Kidney (tissue), 14 donors: ENCODE data around the gene EML5. TPM values are rescaled to one million over a fixed set of nuclear protein-coding genes. Genes with fewer than 3 reads are reported as not detected.
A peak's percentile ranks its signal among the peaks of the same experiment; 100 is the strongest.

ENCODE experiments used
- DNase-seq, 5 donors: peaks; one replicate each; pipeline ENCODE4 v3.0.0-alpha.2; 2013 to 2020
- FAIRE-seq: peaks from 2 replicates; lab custom pipeline; 2012; peaks lifted over from hg19 to GRCh38; lab: Jason Lieb, UNC
- H3K27ac ChIP-seq, 2 donors: one replicate each; pipeline ENCODE4 v1.7.0; 2013; ENCODE audit warnings: low read depth in 2 of 2, low read length in 2 of 2, inconsistent platforms in 1 of 2
- H3K27me3 ChIP-seq: one replicate; pipeline ENCODE4 v1.7.1; 2013; ENCODE audit warnings: low read length, inconsistent platforms; ENCODE audit not compliant: control insufficient read depth, insufficient read depth
- H3K36me3 ChIP-seq, 3 donors: one replicate each; pipeline versions ENCODE4 v1.7.0 to v1.7.1; 2013; ENCODE audit warnings: low read length in 3 of 3, control low read depth in 1 of 3, inconsistent platforms in 1 of 3; ENCODE audit not compliant: insufficient read depth in 3 of 3, control insufficient read depth in 2 of 3
- H3K4me1 ChIP-seq, 3 donors: one replicate each; pipeline versions ENCODE4 v1.7.0 to v1.7.1; 2013; ENCODE audit warnings: low read length in 3 of 3, inconsistent platforms in 1 of 3, low read depth in 1 of 3; ENCODE audit not compliant: control insufficient read depth in 2 of 3, insufficient read depth in 2 of 3
- H3K4me3 ChIP-seq, 3 donors: one replicate each; pipeline versions ENCODE4 v1.7.0 to v1.8.1; 2013; ENCODE audit warnings: low read length in 3 of 3, control low read depth in 1 of 3, inconsistent platforms in 1 of 3
- H3K9ac ChIP-seq, 3 donors: one replicate each; pipeline versions ENCODE4 v1.7.0 to v1.7.1; 2013; ENCODE audit warnings: low read length in 3 of 3, control low read depth in 1 of 3, inconsistent platforms in 1 of 3
- H3K9me3 ChIP-seq, 3 donors: one replicate each; pipeline versions ENCODE4 v1.7.0 to v1.7.1; 2013; ENCODE audit warnings: low read length in 3 of 3, control low read depth in 1 of 3, inconsistent platforms in 1 of 3; ENCODE audit not compliant: control insufficient read depth in 2 of 3, insufficient read depth in 1 of 3
- intact Hi-C: fragments of 100-400 bp; cut with DNase I; formaldehyde crosslinking; loops from one replicate; pipeline ENCODE4 v1.11.1; 2022
- polyA plus RNA-seq: library from polyadenylated mRNA; stranded (reverse); fragments of 350-450 nt; fragmentation: Illumina TruSeq; extraction: RNeasy Lipid Tissue Mini Kit (QIAGEN cat#74804); gene quantifications from one replicate; pipeline ENCODE4 v1.2.3, GENCODE V29; 2014; ENCODE audit warnings: low read depth, low replicate concordance; ENCODE audit not compliant: insufficient read depth
- total RNA-seq: library from RNA; stranded (reverse); fragmentation: NEBNext Ultra II Directional; extraction: Animal tissue kit (Norgen Biotek cat#: 25700); gene quantifications from one replicate; pipeline ENCODE4 v1.2.1, GENCODE V29; 2021
- TF ChIP-seq, protein P1 (sequence below): IDR thresholded peaks from 3 replicates; pipeline ENCODE4 v1.5.1; 2012; ENCODE audit warnings: mild to moderate bottlenecking, moderate library complexity, borderline replicate concordance; ENCODE audit not compliant: insufficient read depth; ENCODE audit errors: extremely low read depth
- donor health status: control.
- donor health status: control.
- donor health status: control.
- donor health status: control.
- donor health status: control.
- donor health status: DM: yes; HTN: yes; CAD: no.
- donor health status: Normal renal cell carcinoma (clear cell type).

EML5 gene
- total and polyA plus RNA-seq, 2 donors from 2014 or later = 0.26 to 2.8 TPM

DNA sequence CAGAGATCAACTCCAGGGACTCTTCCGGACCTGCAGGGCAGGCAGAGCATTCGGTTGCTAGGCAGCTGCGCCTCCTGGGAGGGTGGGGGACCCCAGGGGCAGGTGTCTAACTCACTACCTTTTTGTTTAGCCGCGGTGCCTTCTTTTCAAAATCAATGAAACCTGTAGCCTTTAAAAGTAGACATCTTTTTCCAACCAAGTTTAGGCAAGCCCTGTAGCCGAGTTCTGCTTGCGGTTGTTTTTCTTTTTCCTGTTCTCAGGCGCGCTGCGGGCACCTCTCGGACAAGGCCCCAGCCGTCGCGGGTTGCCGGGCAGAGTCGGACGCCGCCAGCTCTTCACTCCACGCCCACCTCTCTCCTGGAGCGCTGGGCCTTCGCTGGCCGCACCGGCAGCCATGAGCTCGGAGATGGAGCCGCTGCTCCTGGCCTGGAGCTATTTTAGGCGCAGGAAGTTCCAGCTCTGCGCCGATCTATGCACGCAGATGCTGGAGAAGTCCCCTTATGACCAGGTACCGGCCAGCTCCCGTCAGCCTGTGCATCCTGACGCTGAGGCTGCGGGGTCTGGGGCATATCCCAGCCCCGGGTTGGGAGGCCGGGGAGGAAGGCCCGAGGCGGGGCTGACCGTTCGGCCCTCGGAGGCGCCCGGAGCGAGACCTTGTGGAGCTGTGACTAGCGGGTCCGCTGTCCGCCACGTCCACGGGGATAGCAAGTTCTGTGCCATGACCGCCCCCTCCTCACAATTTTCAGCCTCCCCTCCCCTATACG is 31.7 kb upstream of the EML5 start, which contains the start of gene TTC8:
TTC8 (plus strand) TSS at position 338 of the 764 bp plus-strand sequence; CDS start at position 395, 57 bp downstream.
- Histone ChIP-seq H3K9ac (peak within 1 kb of the TSS; percentile 53 to 98 (median 71)), H3K27ac (peak within 1 kb of the TSS; percentile 85 to 91), H3K4me3 (peak within 1 kb of the TSS; percentile 86 to 99 (median 91)), H3K4me1 (peaks cover 0 to 4% (median 3%) of the 10 kb centered on the region in 3 donors), H3K9me3 (no peaks in the 10 kb centered on the region), H3K27me3 (no peaks in the 10 kb centered on the region), H3K36me3 (no peaks in the 10 kb centered on the region)
- no peak for FAIRE-seq
- TF ChIP-seq, protein P1, sequence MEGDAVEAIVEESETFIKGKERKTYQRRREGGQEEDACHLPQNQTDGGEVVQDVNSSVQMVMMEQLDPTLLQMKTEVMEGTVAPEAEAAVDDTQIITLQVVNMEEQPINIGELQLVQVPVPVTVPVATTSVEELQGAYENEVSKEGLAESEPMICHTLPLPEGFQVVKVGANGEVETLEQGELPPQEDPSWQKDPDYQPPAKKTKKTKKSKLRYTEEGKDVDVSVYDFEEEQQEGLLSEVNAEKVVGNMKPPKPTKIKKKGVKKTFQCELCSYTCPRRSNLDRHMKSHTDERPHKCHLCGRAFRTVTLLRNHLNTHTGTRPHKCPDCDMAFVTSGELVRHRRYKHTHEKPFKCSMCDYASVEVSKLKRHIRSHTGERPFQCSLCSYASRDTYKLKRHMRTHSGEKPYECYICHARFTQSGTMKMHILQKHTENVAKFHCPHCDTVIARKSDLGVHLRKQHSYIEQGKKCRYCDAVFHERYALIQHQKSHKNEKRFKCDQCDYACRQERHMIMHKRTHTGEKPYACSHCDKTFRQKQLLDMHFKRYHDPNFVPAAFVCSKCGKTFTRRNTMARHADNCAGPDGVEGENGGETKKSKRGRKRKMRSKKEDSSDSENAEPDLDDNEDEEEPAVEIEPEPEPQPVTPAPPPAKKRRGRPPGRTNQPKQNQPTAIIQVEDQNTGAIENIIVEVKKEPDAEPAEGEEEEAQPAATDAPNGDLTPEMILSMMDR = no peak
- intact Hi-C loops = no loop called here
- peak; percentile 91 to 96 (median 94) for DNase-seq

DNA sequence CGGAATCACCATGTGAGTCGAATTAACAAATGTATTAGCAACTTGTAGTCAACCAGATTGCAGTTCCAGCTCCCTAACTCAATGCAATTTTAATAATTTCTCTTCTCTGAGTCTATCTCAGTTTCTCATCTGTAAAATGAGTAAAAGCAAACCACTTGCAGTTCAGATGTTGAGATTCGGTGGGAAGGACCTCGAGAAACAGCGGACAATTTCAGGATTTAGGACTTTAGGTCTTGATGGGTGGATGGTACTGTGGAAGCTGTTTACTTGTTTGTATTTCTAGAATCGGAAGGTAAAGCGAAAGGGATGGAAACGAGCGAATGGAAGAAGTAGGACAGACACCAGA is 31.2 kb upstream of the EML5 start:
- intact Hi-C loops = no loop called here
- Histone ChIP-seq H3K4me1 (peaks cover 0 to 4% (median 3%) of the 10 kb centered on the region in 3 donors), H3K4me3 (peak overlapping the region; percentile 86 to 99 (median 91)), H3K9ac (peak overlapping the region; percentile 3 to 98 (median 53)), H3K36me3 (no peaks in the 10 kb centered on the region), H3K27me3 (no peaks in the 10 kb centered on the region), H3K27ac (peak overlapping the region in 1 of 2 donors; percentile 91), H3K9me3 (no peaks in the 10 kb centered on the region)
- no peak for DNase-seq
- no peak for FAIRE-seq
- TF ChIP-seq, protein P1 = no peak

DNA sequence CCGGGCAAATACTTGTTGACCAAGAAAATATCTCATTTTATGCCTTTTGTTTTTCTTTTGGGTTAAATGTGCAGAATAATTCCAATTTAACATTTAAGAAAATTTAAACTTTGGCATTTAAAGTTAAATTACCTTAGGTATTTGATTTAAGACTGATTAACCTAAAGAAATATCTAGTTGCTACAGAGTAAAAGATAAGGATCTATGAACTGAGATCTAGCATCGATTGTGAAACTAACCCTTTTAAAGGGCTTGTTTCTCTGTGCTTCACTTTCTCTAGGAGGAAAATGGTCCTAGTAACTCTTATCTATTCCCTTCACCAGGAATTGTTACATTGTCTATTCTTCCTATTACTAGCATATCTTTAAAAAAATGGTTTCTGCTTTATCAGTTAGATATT is 29.1 kb upstream of the EML5 start:
- H3K36me3 ChIP-seq = no peaks in the 10 kb centered on the region
- no peak for DNase-seq
- no peak overlapping the region for H3K27ac ChIP-seq
- intact Hi-C loops = no loop called here
- H3K9me3 ChIP-seq = no peaks in the 10 kb centered on the region
- no peak overlapping the region for H3K9ac ChIP-seq
- TF ChIP-seq, protein P1 = no peak
- no peak for FAIRE-seq
- H3K27me3 ChIP-seq = no peaks in the 10 kb centered on the region
- H3K4me3 ChIP-seq = no peak overlapping the region
- peaks cover 0 to 4% (median 3%) of the 10 kb centered on the region in 3 donors for H3K4me1 ChIP-seq
